Measurements from ENCODE around the gene SGTA. TPM values are rescaled to one million over a fixed set of nuclear protein-coding genes. Genes with fewer than 3 reads are reported as not detected.

The SGTA gene
- total and polyA plus RNA-seq, 2 of the 13 experiments (the other 11 are each of a cell fraction or from before 2014, with no cell fraction given), result 43.9 to 47.4 TPM

DNA sequence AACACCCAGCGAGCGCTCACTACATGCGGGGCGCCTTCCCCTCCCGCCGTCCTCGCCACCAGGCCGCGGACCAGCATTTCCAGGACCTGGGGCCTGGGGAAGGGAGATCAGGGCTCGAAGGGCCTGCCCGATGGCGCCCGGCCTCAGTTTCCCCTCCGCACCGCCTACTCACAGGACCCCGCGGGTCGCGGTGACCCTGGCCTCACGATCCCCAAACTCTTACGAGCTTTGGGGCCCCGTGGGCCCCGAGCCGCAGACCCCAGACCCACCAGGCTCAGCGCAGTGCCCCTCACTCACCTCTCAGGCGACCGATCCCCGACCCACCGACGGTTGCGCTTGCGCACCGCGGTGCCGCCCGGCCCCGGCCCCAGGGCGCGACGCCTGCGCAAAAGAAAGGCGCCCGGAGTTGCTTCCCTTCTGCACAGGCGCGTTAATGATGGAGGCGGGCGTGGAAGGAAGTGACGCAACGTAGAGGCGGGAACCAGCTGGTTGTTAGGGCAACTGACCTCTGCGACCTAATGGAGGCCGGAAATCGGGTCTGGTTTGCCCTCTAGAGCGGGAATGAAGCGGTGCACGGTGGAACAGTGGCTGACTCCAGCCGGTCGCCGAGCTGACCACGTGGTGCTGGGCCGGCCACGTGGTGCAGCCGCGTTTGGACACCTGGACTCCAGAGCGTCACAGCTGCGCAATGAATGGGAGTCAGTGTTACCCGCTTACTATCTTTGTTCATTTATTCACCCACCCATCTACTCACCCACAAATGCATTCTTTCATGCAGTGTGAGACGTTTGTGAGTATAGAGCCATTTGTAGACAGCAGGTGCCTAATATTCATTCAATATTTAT is at the start of gene SGTA (continued):
- TF ChIP-seq, protein P1, sequence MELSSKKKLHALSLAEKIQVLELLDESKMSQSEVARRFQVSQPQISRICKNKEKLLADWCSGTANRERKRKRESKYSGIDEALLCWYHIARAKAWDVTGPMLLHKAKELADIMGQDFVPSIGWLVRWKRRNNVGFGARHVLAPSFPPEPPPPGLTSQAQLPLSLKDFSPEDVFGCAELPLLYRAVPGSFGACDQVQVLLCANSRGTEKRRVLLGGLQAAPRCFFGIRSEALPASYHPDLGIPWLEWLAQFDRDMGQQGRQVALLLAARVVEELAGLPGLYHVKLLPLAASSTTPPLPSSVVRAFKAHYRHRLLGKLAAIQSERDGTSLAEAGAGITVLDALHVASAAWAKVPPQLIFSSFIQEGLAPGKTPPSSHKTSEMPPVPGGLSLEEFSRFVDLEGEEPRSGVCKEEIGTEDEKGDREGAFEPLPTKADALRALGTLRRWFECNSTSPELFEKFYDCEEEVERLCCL (CRISPR knock-in tag; IDR thresholded peaks at IDR 0.05; ENCODE audit: borderline replicate concordance), result peak; percentile 92
- TF ChIP-seq, protein P2, sequence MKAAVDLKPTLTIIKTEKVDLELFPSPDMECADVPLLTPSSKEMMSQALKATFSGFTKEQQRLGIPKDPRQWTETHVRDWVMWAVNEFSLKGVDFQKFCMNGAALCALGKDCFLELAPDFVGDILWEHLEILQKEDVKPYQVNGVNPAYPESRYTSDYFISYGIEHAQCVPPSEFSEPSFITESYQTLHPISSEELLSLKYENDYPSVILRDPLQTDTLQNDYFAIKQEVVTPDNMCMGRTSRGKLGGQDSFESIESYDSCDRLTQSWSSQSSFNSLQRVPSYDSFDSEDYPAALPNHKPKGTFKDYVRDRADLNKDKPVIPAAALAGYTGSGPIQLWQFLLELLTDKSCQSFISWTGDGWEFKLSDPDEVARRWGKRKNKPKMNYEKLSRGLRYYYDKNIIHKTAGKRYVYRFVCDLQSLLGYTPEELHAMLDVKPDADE (CRISPR knock-in tag; IDR thresholded peaks at IDR 0.05), result peak; percentile 96
- TF ChIP-seq ZNF292 (CRISPR knock-in tag; IDR thresholded peaks at IDR 0.05; ENCODE audit: borderline replicate concordance, low read depth) (no peak), ZNF660 (CRISPR knock-in tag; IDR thresholded peaks at IDR 0.05; ENCODE audit: borderline replicate concordance, low read depth) (no peak), TEF (CRISPR knock-in tag; IDR thresholded peaks at IDR 0.05) (peak; percentile 92), FOXA3 (CRISPR knock-in tag; IDR thresholded peaks at IDR 0.05) (peak; percentile 70; the same call in 1 of the 2 replicates), MYC (CRISPR knock-in tag; IDR thresholded peaks at IDR 0.05; ENCODE audit: borderline replicate concordance) (peak; percentile 100), MAF1 (CRISPR knock-in tag; IDR thresholded peaks at IDR 0.05; ENCODE audit: borderline replicate concordance) (peak; percentile 68; the same call in 1 of the 2 replicates), ZBTB38 (CRISPR knock-in tag; IDR thresholded peaks at IDR 0.05) (peak; percentile 95), SNAPC2 (CRISPR knock-in tag; IDR thresholded peaks at IDR 0.05) (peak; percentile 85; the same call in 1 of the 2 replicates), MTERF4 (CRISPR knock-in tag; IDR thresholded peaks at IDR 0.05) (peak; percentile 97), ZNF383 (CRISPR knock-in tag; IDR thresholded peaks at IDR 0.05; ENCODE audit: borderline replicate concordance) (no peak), SATB2 (CRISPR knock-in tag; IDR thresholded peaks at IDR 0.05) (peak; percentile 97), MAFF (IDR thresholded peaks at IDR 0.05; ENCODE audit: low read depth, low read length) (no peak), ZNF768 (CRISPR knock-in tag; IDR thresholded peaks at IDR 0.05) (peak; percentile 60; the same call in 1 of the 2 replicates), ZNF619 (CRISPR knock-in tag; IDR thresholded peaks at IDR 0.05) (peak; percentile 88; the same call in 1 of the 2 replicates), YY1 (IDR thresholded peaks at IDR 0.05; ENCODE audit: insufficient read depth, insufficient replicate concordance, low read depth, low read length) (peak; percentile 90), JDP2 (CRISPR knock-in tag; IDR thresholded peaks at IDR 0.05; ENCODE audit: borderline replicate concordance) (peak; percentile 22; the same call in 1 of the 2 replicates)
- TF ChIP-seq, protein P3, sequence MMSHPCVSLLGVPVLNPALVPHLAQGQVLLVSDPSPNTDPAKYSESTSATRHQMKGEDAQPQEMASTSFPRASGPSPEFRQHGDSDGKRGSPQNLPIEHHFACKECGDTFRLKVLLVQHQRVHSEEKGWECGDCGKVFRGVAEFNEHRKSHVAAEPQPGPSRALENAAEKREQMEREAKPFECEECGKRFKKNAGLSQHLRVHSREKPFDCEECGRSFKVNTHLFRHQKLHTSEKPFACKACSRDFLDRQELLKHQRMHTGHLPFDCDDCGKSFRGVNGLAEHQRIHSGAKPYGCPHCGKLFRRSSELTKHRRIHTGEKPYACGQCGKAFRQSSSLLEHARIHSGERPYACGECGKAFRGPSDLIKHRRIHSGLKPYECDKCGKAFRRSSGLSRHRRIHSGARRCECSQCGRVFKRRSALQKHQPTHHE (CRISPR knock-in tag; IDR thresholded peaks at IDR 0.05; ENCODE audit: borderline replicate concordance), result peak; percentile 71; the same call in 1 of the 2 replicates
- TF ChIP-seq, protein P4, sequence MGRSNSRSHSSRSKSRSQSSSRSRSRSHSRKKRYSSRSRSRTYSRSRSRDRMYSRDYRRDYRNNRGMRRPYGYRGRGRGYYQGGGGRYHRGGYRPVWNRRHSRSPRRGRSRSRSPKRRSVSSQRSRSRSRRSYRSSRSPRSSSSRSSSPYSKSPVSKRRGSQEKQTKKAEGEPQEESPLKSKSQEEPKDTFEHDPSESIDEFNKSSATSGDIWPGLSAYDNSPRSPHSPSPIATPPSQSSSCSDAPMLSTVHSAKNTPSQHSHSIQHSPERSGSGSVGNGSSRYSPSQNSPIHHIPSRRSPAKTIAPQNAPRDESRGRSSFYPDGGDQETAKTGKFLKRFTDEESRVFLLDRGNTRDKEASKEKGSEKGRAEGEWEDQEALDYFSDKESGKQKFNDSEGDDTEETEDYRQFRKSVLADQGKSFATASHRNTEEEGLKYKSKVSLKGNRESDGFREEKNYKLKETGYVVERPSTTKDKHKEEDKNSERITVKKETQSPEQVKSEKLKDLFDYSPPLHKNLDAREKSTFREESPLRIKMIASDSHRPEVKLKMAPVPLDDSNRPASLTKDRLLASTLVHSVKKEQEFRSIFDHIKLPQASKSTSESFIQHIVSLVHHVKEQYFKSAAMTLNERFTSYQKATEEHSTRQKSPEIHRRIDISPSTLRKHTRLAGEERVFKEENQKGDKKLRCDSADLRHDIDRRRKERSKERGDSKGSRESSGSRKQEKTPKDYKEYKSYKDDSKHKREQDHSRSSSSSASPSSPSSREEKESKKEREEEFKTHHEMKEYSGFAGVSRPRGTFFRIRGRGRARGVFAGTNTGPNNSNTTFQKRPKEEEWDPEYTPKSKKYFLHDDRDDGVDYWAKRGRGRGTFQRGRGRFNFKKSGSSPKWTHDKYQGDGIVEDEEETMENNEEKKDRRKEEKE (IDR thresholded peaks at IDR 0.05), result no peak

Measured in HepG2 (cell line).